Coronary artery (tissue), 2 donors: Measurements from ENCODE around the gene KHDC4.

ENCODE experiments used
- DNase-seq: peaks from one replicate; pipeline ENCODE4 v3.0.0-alpha.2; 2017; ENCODE audit warnings: low spot score
- H3K27ac ChIP-seq, 2 donors: fragments of 200-600 bp; sonication (generic); one replicate each; pipeline ENCODE4 v1.5.1; 2016 to 2019
- H3K4me3 ChIP-seq: fragments of 200-600 bp; sonication (generic); 2 replicates; pipeline ENCODE4 v1.5.1; 2016; ENCODE audit warnings: mild to moderate bottlenecking, moderate library complexity
- CTCF ChIP-seq: fragments of 200-600 bp; sonication (generic); IDR thresholded peaks from one replicate; pipeline ENCODE4 v1.5.1; 2019; ENCODE audit warnings: antibody characterized with exemption

The KHDC4 gene

GRCh38 chr1:155867766-155868165 is 66.4 kb downstream of the KHDC4 start:
- TF ChIP-seq CTCF = no peak
- no peak overlapping the region for H3K27ac ChIP-seq
- H3K4me3 ChIP-seq = no peak overlapping the region
- DNase-seq = no peak

GRCh38 chr1:155864393-155864792 is 69.8 kb downstream of the KHDC4 start:
- Histone ChIP-seq H3K27ac (no peak overlapping the region), H3K4me3 (no peak overlapping the region)
- TF ChIP-seq CTCF = no peak
- no peak for DNase-seq
